Kidney epithelial cell (primary cell): ENCODE results near the gene MEIS3. TPM values are rescaled to one million over a fixed set of nuclear protein-coding genes. Genes with fewer than 3 reads are reported as not detected.
A peak's percentile ranks its signal among the peaks of the same experiment; 100 is the strongest.

Experiments used
- DNase-seq: peaks from one replicate; pipeline ENCODE4 v3.0.0-alpha.2; 2010; ENCODE audit warnings: low read depth
- H3K27me3 ChIP-seq: 2 replicates; pipeline ENCODE4 v1.6.0; 2011; ENCODE audit warnings: low read length; ENCODE audit not compliant: control insufficient read depth, insufficient read depth
- H3K36me3 ChIP-seq: 2 replicates; pipeline ENCODE4 v1.5.1; 2011; ENCODE audit warnings: low read length; ENCODE audit not compliant: control insufficient read depth, insufficient read depth
- H3K4me3 ChIP-seq: 2 replicates; pipeline ENCODE4 v1.5.1; 2011; ENCODE audit warnings: low read depth, mild to moderate bottlenecking, control low read depth, low read length
- CTCF ChIP-seq: IDR thresholded peaks from 2 replicates; pipeline ENCODE4 v1.5.1; 2011; ENCODE audit warnings: mild to moderate bottlenecking, moderate library complexity, low read length, control low read depth, inconsistent platforms; ENCODE audit not compliant: insufficient read depth, poor library complexity, severe bottlenecking
- total RNA-seq: library from RNA; depleted of rRNA; stranded (reverse); fragments of >200 nt; gene quantifications from 2 replicates; pipeline ENCODE4 v1.2.3, GENCODE V29; 2015

MEIS3 gene
- total RNA-seq, 1 donor from 2014 or later: 2.3 TPM

GRCh38 chr19:47421844-47422395, 2.6 kb upstream of the MEIS3 start:
- Histone ChIP-seq H3K36me3 (no peaks in the 10 kb centered on the region), H3K4me3 (no peak overlapping the region), H3K27me3 (peaks cover 78% of the 10 kb centered on the region)
- no peak for TF ChIP-seq CTCF
- no peak for DNase-seq

- Histone ChIP-seq H3K36me3 (no peaks in the 10 kb centered on the region), H3K27me3 (peaks cover 84% of the 10 kb centered on the region), H3K4me3 (no peak overlapping the region)
- no peak for TF ChIP-seq CTCF
- DNase-seq: no peak
These were observed 2.0 kb upstream of the MEIS3 start for GRCh38 chr19:47421244-47421786.

- Histone ChIP-seq H3K4me3 (no peak overlapping the region), H3K27me3 (peaks cover 89% of the 10 kb centered on the region), H3K36me3 (no peaks in the 10 kb centered on the region)
- DNase-seq: no peak
- no peak for TF ChIP-seq CTCF
These were observed 462 bp upstream of the MEIS3 start for GRCh38 chr19:47419789-47420188.

GRCh38 chr19:47418692-47419029, 666 bp downstream of the MEIS3 start:
- no peak for TF ChIP-seq CTCF
- H3K36me3 ChIP-seq: no peaks in the 10 kb centered on the region
- peaks cover 81% of the 10 kb centered on the region for H3K27me3 ChIP-seq
- H3K4me3 ChIP-seq: peak overlapping the region; percentile 36
- DNase-seq: no peak

GRCh38 chr19:47417746-47418691, 1.3 kb downstream of the MEIS3 start:
- Histone ChIP-seq H3K27me3 (peaks cover 74% of the 10 kb centered on the region), H3K4me3 (no peak overlapping the region), H3K36me3 (no peaks in the 10 kb centered on the region)
- no peak for DNase-seq
- no peak for TF ChIP-seq CTCF
